ENCODE results near the gene NUP205. TPM values are rescaled to one million over a fixed set of nuclear protein-coding genes. Genes with fewer than 3 reads are reported as not detected.

NUP205 gene
- total RNA-seq, 1 donor from 2014 or later = 183 TPM

- Histone ChIP-seq H3K4me2 (no peak overlapping the region), H4K20me1 (ENCODE audit: low read depth) (peaks cover 20% of the 10 kb centered on the region), H2AFZ (replicated peaks) (no peak overlapping the region), H3K4me3 (no peak overlapping the region), H3K4me1 (no peaks in the 10 kb centered on the region), H3K27me3 (no peaks in the 10 kb centered on the region), H3F3A (ENCODE audit: low read depth) (peaks cover 8% of the 10 kb centered on the region), H3K27ac (no peak overlapping the region), H3K79me2 (ENCODE audit: low read depth) (peaks cover 25% of the 10 kb centered on the region), H3K36me3 (peaks cover 69% of the 10 kb centered on the region), H3K9me3 (ENCODE audit: low read depth) (no peaks in the 10 kb centered on the region), H3K9ac (no peak overlapping the region)
- Mint-ChIP-seq H3K36me3 (peaks cover 27% of the 10 kb centered on the region), H3K4me1 (no peaks in the 10 kb centered on the region), H3K27ac (no peak overlapping the region), H3K4me3 (no peak overlapping the region), H3K9me3 (no peaks in the 10 kb centered on the region), H3K27me3 (ENCODE audit: insufficient read depth, low read depth) (no peaks in the 10 kb centered on the region)
- no peak for DNase-seq (ENCODE audit: low spot score)
- TF ChIP-seq EZH2phosphoT487 (IDR thresholded peaks at IDR 0.05) (no peak), EZH2 (IDR thresholded peaks at IDR 0.05) (no peak)
- TF ChIP-seq, protein P1, sequence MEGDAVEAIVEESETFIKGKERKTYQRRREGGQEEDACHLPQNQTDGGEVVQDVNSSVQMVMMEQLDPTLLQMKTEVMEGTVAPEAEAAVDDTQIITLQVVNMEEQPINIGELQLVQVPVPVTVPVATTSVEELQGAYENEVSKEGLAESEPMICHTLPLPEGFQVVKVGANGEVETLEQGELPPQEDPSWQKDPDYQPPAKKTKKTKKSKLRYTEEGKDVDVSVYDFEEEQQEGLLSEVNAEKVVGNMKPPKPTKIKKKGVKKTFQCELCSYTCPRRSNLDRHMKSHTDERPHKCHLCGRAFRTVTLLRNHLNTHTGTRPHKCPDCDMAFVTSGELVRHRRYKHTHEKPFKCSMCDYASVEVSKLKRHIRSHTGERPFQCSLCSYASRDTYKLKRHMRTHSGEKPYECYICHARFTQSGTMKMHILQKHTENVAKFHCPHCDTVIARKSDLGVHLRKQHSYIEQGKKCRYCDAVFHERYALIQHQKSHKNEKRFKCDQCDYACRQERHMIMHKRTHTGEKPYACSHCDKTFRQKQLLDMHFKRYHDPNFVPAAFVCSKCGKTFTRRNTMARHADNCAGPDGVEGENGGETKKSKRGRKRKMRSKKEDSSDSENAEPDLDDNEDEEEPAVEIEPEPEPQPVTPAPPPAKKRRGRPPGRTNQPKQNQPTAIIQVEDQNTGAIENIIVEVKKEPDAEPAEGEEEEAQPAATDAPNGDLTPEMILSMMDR (IDR thresholded peaks at IDR 0.05) = no peak
Observed at GRCh38 chr7:135575296-135575695, 17.6 kb downstream of the NUP205 start.

DNA sequence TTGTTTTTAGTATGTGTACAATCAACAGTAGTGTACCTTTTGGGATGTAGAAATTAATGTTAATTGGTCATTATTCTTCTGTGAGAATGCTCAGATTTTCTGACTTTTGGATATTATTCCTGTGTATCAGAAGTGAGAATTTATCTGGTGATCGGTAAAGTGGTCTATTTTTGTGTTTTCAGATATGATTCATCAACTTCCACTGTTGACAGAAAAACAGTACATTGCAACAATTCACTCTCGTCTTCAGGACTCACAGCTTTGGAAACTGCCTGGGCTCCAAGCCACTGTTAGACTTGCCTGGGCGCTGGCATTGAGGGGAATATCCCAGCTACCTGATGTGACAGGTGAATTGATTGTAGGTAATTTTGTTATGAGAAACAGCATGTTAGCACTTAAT lies 20.9 kb downstream of the NUP205 start:
- no peaks in the 10 kb centered on the region for H3K4me1 Mint-ChIP-seq
- Histone ChIP-seq H3K27me3 (no peaks in the 10 kb centered on the region), H3K4me1 (no peaks in the 10 kb centered on the region), H3K27ac (no peak overlapping the region), H3K36me3 (peaks cover 58% of the 10 kb centered on the region), H3F3A (ENCODE audit: low read depth) (peaks cover 5% of the 10 kb centered on the region), H3K4me3 (no peak overlapping the region), H2AFZ (replicated peaks) (no peak overlapping the region), H3K79me2 (ENCODE audit: low read depth) (peaks cover under 1% of the 10 kb centered on the region), H4K20me1 (ENCODE audit: low read depth) (no peaks in the 10 kb centered on the region), H3K9ac (no peak overlapping the region), H3K9me3 (ENCODE audit: low read depth) (no peaks in the 10 kb centered on the region), H3K4me2 (no peak overlapping the region)
- peaks cover 27% of the 10 kb centered on the region for H3K36me3 Mint-ChIP-seq
- no peaks in the 10 kb centered on the region for H3K27me3 Mint-ChIP-seq (ENCODE audit: insufficient read depth, low read depth)
- no peaks in the 10 kb centered on the region for H3K9me3 Mint-ChIP-seq
- H3K4me3 Mint-ChIP-seq = no peak overlapping the region
- DNase-seq (ENCODE audit: low spot score) = no peak
- no peak overlapping the region for H3K27ac Mint-ChIP-seq
- TF ChIP-seq EZH2phosphoT487 (IDR thresholded peaks at IDR 0.05) = no peak
- TF ChIP-seq EZH2 (IDR thresholded peaks at IDR 0.05) = no peak
- TF ChIP-seq, protein P1 (IDR thresholded peaks at IDR 0.05) = no peak

DNA sequence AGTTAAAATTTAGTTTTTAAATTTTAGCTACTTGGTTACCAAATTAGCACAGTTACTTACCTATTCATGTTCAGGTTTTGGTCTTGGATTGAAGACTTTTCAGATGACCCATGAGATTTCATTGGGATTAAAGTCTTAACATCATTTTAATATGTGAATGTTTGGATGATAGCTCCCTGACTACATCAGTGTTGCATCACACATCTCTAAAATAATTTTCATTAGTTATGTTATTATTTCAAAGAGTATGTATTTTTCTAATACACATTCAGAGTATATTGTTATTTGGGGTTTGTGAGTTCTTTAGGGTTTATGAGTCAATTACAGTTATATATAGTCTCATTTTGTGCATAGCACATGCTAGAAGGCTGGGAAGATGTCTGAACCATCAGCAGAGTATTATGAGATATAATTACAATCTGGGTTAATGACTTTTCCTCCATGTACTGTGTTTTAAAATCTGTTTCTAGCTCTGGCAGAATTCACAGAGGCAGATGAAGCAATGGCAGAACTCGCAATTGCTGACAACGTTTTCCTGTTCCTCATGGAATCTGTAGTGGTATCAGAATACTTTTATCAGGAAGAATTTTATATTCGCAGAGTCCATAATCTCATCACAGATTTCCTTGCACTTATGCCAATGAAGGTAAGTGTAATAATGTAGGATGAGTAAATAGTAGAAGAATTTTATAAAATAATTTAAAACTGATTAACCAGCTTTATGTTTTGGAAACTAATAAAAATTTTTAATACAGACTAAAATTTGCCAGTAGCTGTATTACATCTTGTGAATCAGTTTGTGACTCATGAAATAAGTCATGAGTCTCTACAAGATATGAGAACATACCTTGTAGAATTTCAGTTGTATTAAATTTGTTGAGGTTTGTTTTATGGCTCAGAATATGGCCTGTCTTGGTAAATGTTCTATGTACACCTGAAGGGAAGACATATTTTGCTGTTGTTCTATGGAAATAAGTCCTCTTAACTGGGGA lies 26.9 kb downstream of the NUP205 start:
- no peak overlapping the region for H3K4me3 Mint-ChIP-seq
- Histone ChIP-seq H3K9me3 (ENCODE audit: low read depth) (no peaks in the 10 kb centered on the region), H3K27me3 (no peaks in the 10 kb centered on the region), H3K4me2 (no peak overlapping the region), H3K27ac (no peak overlapping the region), H3K79me2 (ENCODE audit: low read depth) (no peaks in the 10 kb centered on the region), H3K36me3 (peaks cover 35% of the 10 kb centered on the region), H3F3A (ENCODE audit: low read depth) (no peaks in the 10 kb centered on the region), H3K9ac (no peak overlapping the region), H4K20me1 (ENCODE audit: low read depth) (no peaks in the 10 kb centered on the region), H3K4me3 (no peak overlapping the region), H2AFZ (replicated peaks) (no peak overlapping the region), H3K4me1 (no peaks in the 10 kb centered on the region)
- no peak for DNase-seq (ENCODE audit: low spot score)
- no peaks in the 10 kb centered on the region for H3K9me3 Mint-ChIP-seq
- no peaks in the 10 kb centered on the region for H3K27me3 Mint-ChIP-seq (ENCODE audit: insufficient read depth, low read depth)
- no peaks in the 10 kb centered on the region for H3K4me1 Mint-ChIP-seq
- peaks cover 25% of the 10 kb centered on the region for H3K36me3 Mint-ChIP-seq
- TF ChIP-seq EZH2phosphoT487 (IDR thresholded peaks at IDR 0.05) (no peak), EZH2 (IDR thresholded peaks at IDR 0.05) (no peak)
- TF ChIP-seq, protein P1 (IDR thresholded peaks at IDR 0.05) = no peak
- no peak overlapping the region for H3K27ac Mint-ChIP-seq

Data from neural progenitor cell (in vitro differentiated cells).